Thoracic aorta (tissue), 2 donors: ENCODE measurements around the gene ZNF609. TPM values are rescaled to one million over a fixed set of nuclear protein-coding genes. Genes with fewer than 3 reads are reported as not detected.

Source experiments
- ATAC-seq: fragments of 150-250 bp; one replicate; pipeline ENCODE4 v1.8.0; 2017; ENCODE audit warnings: low read depth; ENCODE audit not compliant: insufficient number of reproducible peaks, low FRiP score
- DNase-seq: peaks from one replicate; pipeline ENCODE4 v3.0.0-alpha.2; 2020; ENCODE audit warnings: low spot score
- H3K27ac ChIP-seq, 2 donors: fragments of 200-600 bp; sonication (generic); 1 replicate in 1 of 2; 2 replicates in 1 of 2; pipeline ENCODE4 v1.5.1; 2016; ENCODE audit warnings: mild to moderate bottlenecking in 2 of 2, moderate library complexity in 2 of 2
- H3K27me3 ChIP-seq: fragments of 200-600 bp; sonication (generic); replicated peaks from 2 replicates; pipeline ENCODE4 v1.6.0; 2016; ENCODE audit warnings: mild to moderate bottlenecking; ENCODE audit not compliant: insufficient read depth
- H3K36me3 ChIP-seq: fragments of 200-600 bp; sonication (generic); one replicate; pipeline ENCODE4 v1.5.1; 2016
- H3K4me1 ChIP-seq, 2 donors: fragments of 200-600 bp; sonication (generic); 1 replicate in 1 of 2; 2 replicates in 1 of 2; pipeline versions ENCODE4 v1.5.1 to v1.6.0; 2016; ENCODE audit warnings: low read depth in 2 of 2, mild to moderate bottlenecking in 1 of 2; ENCODE audit not compliant: control insufficient read depth in 1 of 2
- H3K4me3 ChIP-seq: fragments of 200-600 bp; sonication (generic); 2 replicates; pipeline ENCODE4 v1.5.1; 2016; ENCODE audit warnings: mild to moderate bottlenecking
- H3K9me3 ChIP-seq: fragments of 200-600 bp; sonication (generic); 2 replicates; pipeline ENCODE4 v1.5.1; 2016
- CTCF ChIP-seq: fragments of 200-600 bp; sonication (generic); IDR thresholded peaks from one replicate; pipeline ENCODE4 v1.5.1; 2019; ENCODE audit warnings: antibody characterized with exemption
- total RNA-seq, 2 donors: library from RNA; depleted of rRNA; stranded (reverse); fragments of >200 nt; gene quantifications; one replicate each; pipeline versions ENCODE4 v1.1.0 to v1.2.3, GENCODE V29; 2016

ZNF609 gene
- total RNA-seq, 2 donors from 2014 or later = 25.2 to 38.8 TPM

- ATAC-seq (no peak), DNase-seq (no peak)
- Histone ChIP-seq H3K27me3 (no peaks in the 10 kb centered on the region), H3K27ac (no peak overlapping the region), H3K4me3 (no peak overlapping the region), H3K4me1 (peaks cover 24 to 52% of the 10 kb centered on the region in 2 donors), H3K36me3 (no peaks in the 10 kb centered on the region), H3K9me3 (no peaks in the 10 kb centered on the region)
- no peak for TF ChIP-seq CTCF
Observed at GRCh38 chr15:64464276-64465005, 4.1 kb downstream of the ZNF609 start.

- peaks cover 31 to 60% of the 10 kb centered on the region in 2 donors for H3K4me1 ChIP-seq
- ATAC-seq = no peak
- no peaks in the 10 kb centered on the region for H3K36me3 ChIP-seq
- no peak overlapping the region for H3K4me3 ChIP-seq
- DNase-seq = no peak
- H3K9me3 ChIP-seq = no peaks in the 10 kb centered on the region
- TF ChIP-seq CTCF = no peak
- H3K27ac ChIP-seq = no peak overlapping the region
- H3K27me3 ChIP-seq = no peaks in the 10 kb centered on the region
Observed at GRCh38 chr15:64466408-64467141, 6.2 kb downstream of the ZNF609 start.

- no peak for TF ChIP-seq CTCF
- DNase-seq (no peak), ATAC-seq (no peak)
- no peak overlapping the region for H3K27ac ChIP-seq
- no peaks in the 10 kb centered on the region for H3K27me3 ChIP-seq
- H3K9me3 ChIP-seq = no peaks in the 10 kb centered on the region
- no peak overlapping the region for H3K4me3 ChIP-seq
- H3K36me3 ChIP-seq = no peaks in the 10 kb centered on the region
- peaks cover 8 to 21% of the 10 kb centered on the region in 2 donors for H3K4me1 ChIP-seq
Observed at GRCh38 chr15:64472161-64472560, 11.8 kb downstream of the ZNF609 start.

GRCh38 chr15:64474846-64475245, 14.5 kb downstream of the ZNF609 start:
- no peak for ATAC-seq
- no peaks in the 10 kb centered on the region for H3K9me3 ChIP-seq
- H3K4me3 ChIP-seq = no peak overlapping the region
- no peak for DNase-seq
- H3K27ac ChIP-seq = no peak overlapping the region
- H3K27me3 ChIP-seq = no peaks in the 10 kb centered on the region
- no peaks in the 10 kb centered on the region for H3K36me3 ChIP-seq
- TF ChIP-seq CTCF = no peak
- peaks cover 8 to 15% of the 10 kb centered on the region in 2 donors for H3K4me1 ChIP-seq

- no peaks in the 10 kb centered on the region for H3K36me3 ChIP-seq
- no peak overlapping the region for H3K27ac ChIP-seq
- TF ChIP-seq CTCF = no peak
- no peak overlapping the region for H3K4me3 ChIP-seq
- no peaks in the 10 kb centered on the region for H3K27me3 ChIP-seq
- DNase-seq (no peak), ATAC-seq (no peak)
- peaks cover under 1 to 5% of the 10 kb centered on the region in 2 donors for H3K4me1 ChIP-seq
- no peaks in the 10 kb centered on the region for H3K9me3 ChIP-seq
Observed at GRCh38 chr15:64476550-64476949, 16.2 kb downstream of the ZNF609 start.
